MG63 (cell line): ENCODE results near the gene ZNF385C. TPM values are rescaled to one million over a fixed set of nuclear protein-coding genes. Genes with fewer than 3 reads are reported as not detected.

Experiments
- DNase-seq: peaks from one replicate; pipeline ENCODE4 v3.0.0-alpha.2; 2020
- H3K27me3 ChIP-seq: fragments of 250-450 bp; sonication (Bioruptor Pico); 2 replicates; pipeline ENCODE4 v1.5.1; 2020; ENCODE audit warnings: mild to moderate bottlenecking, moderate library complexity
- H3K36me3 ChIP-seq: fragments of 250-450 bp; sonication (Bioruptor Pico); 2 replicates; pipeline ENCODE4 v1.5.1; 2020; ENCODE audit warnings: mild to moderate bottlenecking, moderate library complexity
- H3K4me3 ChIP-seq: fragments of 250-450 bp; sonication (Bioruptor Pico); 2 replicates; pipeline ENCODE4 v1.5.1; 2020; ENCODE audit warnings: mild to moderate bottlenecking, moderate library complexity
- H3K9me3 ChIP-seq: fragments of 250-450 bp; sonication (Bioruptor Pico); 2 replicates; pipeline ENCODE4 v1.5.1; 2020; ENCODE audit warnings: mild to moderate bottlenecking, moderate library complexity
- total RNA-seq: library from RNA; depleted of rRNA; stranded (reverse); fragments of >200 nt; shearing (Covaris generic); gene quantifications from 2 replicates; pipeline ENCODE4 v1.2.3, GENCODE V29; 2014; ENCODE audit warnings: low replicate concordance

Gene ZNF385C
- total RNA-seq, 1 experiment from 2014 or later: not detected

DNA sequence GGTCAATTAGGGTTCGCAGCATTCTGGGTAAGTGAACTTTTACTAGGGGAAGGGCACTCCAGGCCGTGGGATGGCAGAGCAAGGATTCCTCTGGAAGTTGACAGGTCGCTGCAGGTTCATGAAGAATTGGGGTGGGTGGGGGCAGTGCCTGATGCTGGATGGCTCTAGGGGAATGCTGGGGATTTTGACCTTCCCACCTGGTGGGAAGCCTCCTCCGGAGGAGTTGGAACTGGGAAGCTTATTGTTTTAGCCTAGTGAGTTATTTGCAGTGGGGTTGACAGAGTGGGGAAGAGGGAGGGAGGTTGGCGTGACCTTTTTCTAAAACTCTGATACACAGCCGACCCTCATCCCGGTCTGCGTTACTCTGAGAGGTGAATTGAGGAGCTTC, 47.3 kb downstream of the ZNF385C start:
- Histone ChIP-seq H3K27me3 (peaks cover 15% of the 10 kb centered on the region), H3K36me3 (no peaks in the 10 kb centered on the region), H3K4me3 (no peak overlapping the region), H3K9me3 (no peaks in the 10 kb centered on the region)
- no peak for DNase-seq

DNA sequence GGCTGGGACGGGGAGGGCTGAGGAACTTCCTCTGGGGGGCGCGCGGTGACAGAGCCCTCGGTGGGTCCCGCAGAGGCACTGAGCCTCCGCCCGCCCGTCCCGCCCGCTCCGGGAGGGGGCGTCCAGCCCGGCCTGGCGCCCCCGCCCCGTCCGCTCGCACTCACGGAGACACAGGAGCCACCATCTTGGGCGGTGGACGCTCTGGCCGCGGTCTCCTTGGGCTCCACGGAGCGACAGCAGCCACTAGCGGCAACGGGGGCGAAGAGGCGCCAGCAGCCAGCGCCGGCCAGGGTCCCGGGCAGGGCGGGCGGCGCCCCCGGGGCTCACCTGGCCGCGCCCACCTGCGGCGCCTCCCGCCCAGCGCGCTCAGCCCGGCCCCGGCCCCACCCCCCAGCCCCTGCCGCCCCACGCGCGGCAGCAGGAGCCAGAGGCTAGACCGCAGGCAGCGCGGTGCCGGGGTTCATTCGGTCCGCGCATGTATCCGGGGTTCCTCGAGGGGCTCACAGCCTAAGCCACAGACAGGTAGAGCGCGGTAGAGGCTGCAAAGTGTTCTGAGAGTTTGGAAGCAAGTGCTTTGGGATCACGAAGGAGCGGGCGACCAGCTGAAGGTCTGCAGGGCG, 47.8 kb downstream of the ZNF385C start, which contains the start of gene C17orf113:
Gene C17orf113 (minus strand): TSS at position 209 of the 620 bp plus-strand sequence. CDS start 7,225 bp downstream, outside the sequence.
- peak; percentile 39 for DNase-seq
- H3K9me3 ChIP-seq: no peaks in the 10 kb centered on the region
- peaks cover 15% of the 10 kb centered on the region for H3K27me3 ChIP-seq
- H3K36me3 ChIP-seq: no peaks in the 10 kb centered on the region
- H3K4me3 ChIP-seq: peak within 1 kb of the TSS; percentile 43

- H3K27me3 ChIP-seq: peaks cover 15% of the 10 kb centered on the region
- no peak for DNase-seq
- peak overlapping the region; percentile 43 for H3K4me3 ChIP-seq
- no peaks in the 10 kb centered on the region for H3K36me3 ChIP-seq
- no peaks in the 10 kb centered on the region for H3K9me3 ChIP-seq
These were observed 48.4 kb downstream of the ZNF385C start for GRCh38 chr17:42049834-42050392.

GRCh38 chr17:42047343-42047742, 50.9 kb downstream of the ZNF385C start:
- DNase-seq: no peak
- H3K36me3 ChIP-seq: no peaks in the 10 kb centered on the region
- H3K9me3 ChIP-seq: no peaks in the 10 kb centered on the region
- peaks cover 9% of the 10 kb centered on the region for H3K27me3 ChIP-seq
- H3K4me3 ChIP-seq: no peak overlapping the region

GRCh38 chr17:42045719-42046118, 52.6 kb downstream of the ZNF385C start:
- no peaks in the 10 kb centered on the region for H3K9me3 ChIP-seq
- no peak for DNase-seq
- peaks cover 9% of the 10 kb centered on the region for H3K27me3 ChIP-seq
- no peak overlapping the region for H3K4me3 ChIP-seq
- H3K36me3 ChIP-seq: no peaks in the 10 kb centered on the region

DNA sequence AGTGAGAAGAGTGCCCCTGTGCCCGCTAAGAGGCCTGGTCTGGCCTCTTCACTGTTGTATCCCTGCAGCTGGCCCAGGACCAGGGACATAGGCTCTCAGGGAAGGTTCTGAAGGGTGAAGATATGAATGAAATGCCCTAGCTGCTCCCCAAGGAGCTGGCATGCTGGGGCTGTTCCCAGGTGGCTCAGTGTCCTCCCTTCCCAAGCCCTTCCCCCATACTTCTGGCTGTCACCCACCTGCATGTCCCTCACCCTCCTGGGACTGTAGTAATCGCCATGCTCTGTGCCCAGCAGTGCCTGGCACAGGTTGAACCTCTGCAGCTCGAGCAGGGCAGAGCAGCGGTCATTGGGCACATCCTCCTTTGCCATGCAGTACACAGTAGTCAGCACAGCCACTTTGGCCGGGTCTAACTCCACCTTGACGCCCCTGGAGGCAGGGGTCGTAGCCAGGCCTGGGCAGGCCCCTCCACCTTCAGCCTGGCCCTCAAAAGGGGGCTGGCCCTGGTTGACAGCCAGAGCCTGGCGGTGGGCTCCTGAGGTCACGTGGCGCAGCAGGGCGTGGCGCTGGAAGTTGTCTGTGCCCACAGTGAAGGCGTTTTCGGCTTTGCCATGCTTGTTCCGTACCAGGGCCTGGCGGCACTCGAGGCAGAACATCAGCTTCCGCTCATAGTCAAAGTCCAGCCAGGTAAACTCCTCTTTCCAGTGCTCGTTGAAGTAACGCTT, 55.5 kb downstream of the ZNF385C start:
- no peaks in the 10 kb centered on the region for H3K9me3 ChIP-seq
- DNase-seq: no peak
- H3K4me3 ChIP-seq: no peak overlapping the region
- no peaks in the 10 kb centered on the region for H3K27me3 ChIP-seq
- no peaks in the 10 kb centered on the region for H3K36me3 ChIP-seq

DNA sequence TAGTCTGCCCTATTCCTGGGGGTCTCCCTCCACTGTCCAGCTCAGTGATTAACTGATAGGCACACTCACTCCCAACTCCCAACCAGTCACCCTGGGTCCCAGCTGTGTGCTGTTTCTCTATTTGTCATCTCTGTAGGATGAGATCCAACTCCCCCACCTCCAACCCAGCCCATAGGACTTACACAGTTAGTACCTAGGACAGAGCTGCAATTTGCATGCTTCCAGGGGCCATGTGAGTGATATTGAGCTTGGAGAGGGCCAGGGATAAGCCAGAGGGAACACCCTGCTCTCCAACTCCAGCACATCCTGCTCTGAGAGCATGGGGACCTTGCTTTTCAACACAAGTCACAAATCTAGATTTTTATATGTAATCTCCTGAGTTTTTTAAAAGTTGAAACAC, 56.7 kb downstream of the ZNF385C start:
- Histone ChIP-seq H3K36me3 (no peaks in the 10 kb centered on the region), H3K9me3 (no peaks in the 10 kb centered on the region), H3K4me3 (no peak overlapping the region), H3K27me3 (no peaks in the 10 kb centered on the region)
- no peak for DNase-seq

GRCh38 chr17:42040818-42041217, 57.5 kb downstream of the ZNF385C start:
- no peak for DNase-seq

GRCh38 chr17:42039794-42040763, 58.2 kb downstream of the ZNF385C start:
- DNase-seq: no peak
- Histone ChIP-seq H3K9me3 (no peaks in the 10 kb centered on the region), H3K27me3 (no peaks in the 10 kb centered on the region), H3K36me3 (no peaks in the 10 kb centered on the region), H3K4me3 (no peak overlapping the region)

More at GRCh38 chr17:42040818-42041217, 57.5 kb downstream of the ZNF385C start:
- Histone ChIP-seq H3K4me3 (no peak overlapping the region), H3K9me3 (no peaks in the 10 kb centered on the region), H3K27me3 (no peaks in the 10 kb centered on the region), H3K36me3 (no peaks in the 10 kb centered on the region)

DNA sequence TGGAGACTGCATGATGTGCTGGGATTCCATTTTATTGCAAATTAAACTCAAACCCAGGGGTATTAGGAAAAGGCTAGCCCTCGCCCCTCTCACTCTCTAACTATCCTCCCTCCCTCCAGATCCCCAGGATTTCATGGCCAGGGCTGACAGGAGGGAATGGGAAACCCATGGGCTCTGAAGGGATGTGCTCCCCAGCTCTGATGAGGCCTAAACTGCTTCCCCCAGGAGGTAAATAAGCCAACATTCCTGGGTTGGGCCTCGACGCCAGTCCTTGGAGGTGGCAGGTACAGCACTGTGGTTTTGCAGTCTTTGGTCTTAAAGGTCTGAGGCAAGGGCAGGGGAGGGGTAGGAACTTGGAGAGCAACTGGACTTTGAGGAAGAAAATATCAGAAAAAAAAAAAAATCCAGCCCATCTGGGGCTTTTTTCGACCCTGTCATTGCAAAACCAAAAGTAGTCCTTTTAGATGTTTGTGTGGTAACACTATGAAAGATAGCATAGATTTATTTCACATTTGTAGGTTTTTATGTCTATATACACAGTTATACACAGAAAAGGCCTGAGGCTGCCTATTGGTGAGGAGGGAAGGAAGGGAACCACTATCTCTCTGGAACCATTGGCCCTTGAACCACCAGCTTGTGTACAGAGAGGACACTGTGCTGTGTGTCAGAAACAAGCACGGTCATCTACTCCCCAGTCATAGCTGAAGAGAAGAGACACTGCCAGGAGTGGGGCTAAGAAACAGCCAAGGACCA, 59.9 kb downstream of the ZNF385C start:
- H3K36me3 ChIP-seq: no peaks in the 10 kb centered on the region
- H3K27me3 ChIP-seq: no peaks in the 10 kb centered on the region
- no peak for DNase-seq
- H3K9me3 ChIP-seq: no peaks in the 10 kb centered on the region
- no peak overlapping the region for H3K4me3 ChIP-seq

GRCh38 chr17:42034059-42034458, 64.2 kb downstream of the ZNF385C start:
- Histone ChIP-seq H3K36me3 (no peaks in the 10 kb centered on the region), H3K4me3 (no peak overlapping the region), H3K9me3 (no peaks in the 10 kb centered on the region), H3K27me3 (no peaks in the 10 kb centered on the region)
- DNase-seq: no peak

GRCh38 chr17:42031584-42031983, 66.7 kb downstream of the ZNF385C start:
- Histone ChIP-seq H3K4me3 (no peak overlapping the region), H3K27me3 (no peaks in the 10 kb centered on the region), H3K36me3 (no peaks in the 10 kb centered on the region), H3K9me3 (no peaks in the 10 kb centered on the region)
- no peak for DNase-seq

- no peak for DNase-seq
- H3K9me3 ChIP-seq: no peaks in the 10 kb centered on the region
- peaks cover 17% of the 10 kb centered on the region for H3K36me3 ChIP-seq
- H3K4me3 ChIP-seq: no peak overlapping the region
- H3K27me3 ChIP-seq: no peaks in the 10 kb centered on the region
These were observed 69.5 kb downstream of the ZNF385C start for GRCh38 chr17:42028791-42029127.

- H3K36me3 ChIP-seq: peaks cover 23% of the 10 kb centered on the region
- H3K27me3 ChIP-seq: no peaks in the 10 kb centered on the region
- no peaks in the 10 kb centered on the region for H3K9me3 ChIP-seq
- no peak for DNase-seq
- no peak overlapping the region for H3K4me3 ChIP-seq
These were observed 70.1 kb downstream of the ZNF385C start for GRCh38 chr17:42027961-42028790.

DNA sequence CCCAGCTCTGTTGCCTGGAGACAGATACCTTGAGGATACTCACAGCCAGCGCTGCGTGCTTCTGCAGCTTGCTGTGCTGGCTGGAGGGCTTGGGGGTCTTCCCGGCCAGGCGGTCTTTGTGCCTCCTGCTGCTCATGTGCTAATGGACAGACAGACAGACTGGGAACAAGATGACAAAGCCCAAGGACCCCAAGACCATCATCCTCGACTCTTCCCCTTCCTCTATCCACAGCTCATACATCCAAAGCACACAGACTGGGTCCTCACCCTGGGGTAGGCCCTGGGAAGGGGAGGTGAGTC, 70.7 kb downstream of the ZNF385C start:
- no peaks in the 10 kb centered on the region for H3K27me3 ChIP-seq
- no peak overlapping the region for H3K4me3 ChIP-seq
- no peak for DNase-seq
- H3K36me3 ChIP-seq: peaks cover 30% of the 10 kb centered on the region
- no peaks in the 10 kb centered on the region for H3K9me3 ChIP-seq
